Adipose tissue (tissue), 3 donors: ENCODE data around the gene ZNF692. TPM values are rescaled to one million over a fixed set of nuclear protein-coding genes. Genes with fewer than 3 reads are reported as not detected.
A peak's percentile ranks its signal among the peaks of the same experiment; 100 is the strongest.
"Not testable (repeated sequence)": the region's sequence is repeated elsewhere in the genome, so short reads cannot be mapped to it uniquely, and the experiment has no call there.

Experiments
- H3K27ac ChIP-seq: one replicate; pipeline ENCODE4 v1.5.1; 2013; ENCODE audit warnings: low read depth, low read length
- WGBS, 3 donors: extraction: QIAGEN DNeasy Blood & Tissue Kit; methylation state at CpG; one replicate each; pipeline ENCODE4 v1.1.7; 2013; 5-methylcytosine and 5-hydroxymethylcytosine counted together
- polyA plus RNA-seq, 3 donors: library from polyadenylated mRNA; stranded (reverse); fragments of 200-250 nt; gene quantifications; one replicate each; pipeline ENCODE4 v1.2.3, GENCODE V29; 2013
- donor health status: healthy with polysubstance abuse.
- donor health status: Bipolar disorder and iron deficiency.
- donor health status: healthy.

The ZNF692 gene
- polyA plus RNA-seq, 3 donors, result 18.3 to 30.4 (median 25.3) TPM

DNA sequence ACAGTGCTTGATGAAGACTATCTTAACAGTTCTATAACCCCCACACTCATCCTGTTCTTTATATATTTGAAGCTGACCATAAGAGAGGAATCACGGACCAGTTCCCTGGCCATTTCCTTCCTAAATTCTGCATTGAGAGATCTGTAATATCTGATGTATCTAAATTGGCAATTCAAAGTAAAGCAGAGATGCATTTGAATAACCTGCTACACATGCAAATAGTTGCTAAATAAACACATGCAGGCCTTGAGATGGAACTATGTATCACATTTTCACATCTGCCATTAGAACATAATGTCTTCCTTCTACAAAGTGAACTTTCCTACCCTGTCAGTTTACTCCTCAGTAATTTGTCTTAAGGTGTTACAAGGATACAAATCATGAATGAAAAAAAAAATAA is 26.8 kb upstream of the ZNF692 start:
- no peak overlapping the region for H3K27ac ChIP-seq
- WGBS, 3 donors, result 54 to 93% (median 66%) methylated on average over 1 of the region's 1 CpG

- WGBS, 3 donors, result 56 to 70% (median 66%) methylated on average over 1 of the region's 1 CpG
Measured at GRCh38 chr1:248884632-248885295, 25.9 kb upstream of the ZNF692 start.

GRCh38 chr1:248882427-248882826 is 23.5 kb upstream of the ZNF692 start:
- H3K27ac ChIP-seq, result not testable (repeated sequence)
- 73 to 80% (median 79%) methylated on average over 5 to 7 of the region's 7 CpGs for WGBS, 3 donors

More at GRCh38 chr1:248884632-248885295, 25.9 kb upstream of the ZNF692 start:
- H3K27ac ChIP-seq, result no peak overlapping the region

- H3K27ac ChIP-seq, result no peak overlapping the region
- 84 to 86% (median 86%) methylated on average over 1 of the region's 1 CpG for WGBS, 3 donors
Measured at GRCh38 chr1:248881261-248881660, 22.4 kb upstream of the ZNF692 start.

- H3K27ac ChIP-seq, result no peak overlapping the region
Measured at GRCh38 chr1:248873993-248874533, 15.2 kb upstream of the ZNF692 start.

GRCh38 chr1:248873409-248873992 is 14.6 kb upstream of the ZNF692 start:
- H3K27ac ChIP-seq, result peak overlapping the region; percentile 13
- WGBS, 3 donors, result 0% methylated on average over 37 to 41 of the region's 41 CpGs

More at GRCh38 chr1:248873993-248874533, 15.2 kb upstream of the ZNF692 start:
- 3 to 6% (median 5%) methylated on average over 23 of the region's 23 CpGs for WGBS, 3 donors

- peak overlapping the region; percentile 13 for H3K27ac ChIP-seq
- WGBS, 3 donors, result 1 to 3% (median 3%) methylated on average over 31 of the region's 31 CpGs
Measured at GRCh38 chr1:248872752-248873408, 14.0 kb upstream of the ZNF692 start.

DNA sequence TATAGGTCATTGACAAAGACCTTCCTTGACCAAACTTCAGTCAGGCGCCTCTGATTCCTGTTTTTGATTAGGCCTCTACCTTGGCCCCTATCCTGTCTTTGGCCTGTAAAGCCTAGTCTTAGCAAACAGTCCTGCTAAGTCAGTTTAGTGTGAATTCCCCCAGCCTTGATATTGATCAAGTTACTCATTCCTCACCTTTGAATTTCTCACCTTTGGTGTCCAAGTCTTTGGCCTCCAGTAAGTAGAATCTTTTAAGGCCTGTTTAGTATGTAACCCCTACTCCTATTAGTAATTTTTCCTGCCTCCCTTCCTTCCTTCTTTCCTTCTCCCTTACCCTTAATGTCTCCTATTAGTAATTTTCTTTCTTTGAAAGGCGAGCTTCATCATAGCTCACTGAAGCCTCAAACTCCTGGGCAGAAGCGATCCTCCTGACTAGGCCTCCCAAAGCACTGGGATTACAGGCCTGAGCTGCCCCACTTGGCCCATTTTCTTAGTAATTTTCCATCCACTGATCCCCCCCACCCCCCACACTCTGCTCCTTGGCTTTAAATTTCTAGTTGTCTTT is 13.0 kb upstream of the ZNF692 start:
- 97 to 98% (median 98%) methylated on average over 3 of the region's 3 CpGs for WGBS, 3 donors
- no peak overlapping the region for H3K27ac ChIP-seq

DNA sequence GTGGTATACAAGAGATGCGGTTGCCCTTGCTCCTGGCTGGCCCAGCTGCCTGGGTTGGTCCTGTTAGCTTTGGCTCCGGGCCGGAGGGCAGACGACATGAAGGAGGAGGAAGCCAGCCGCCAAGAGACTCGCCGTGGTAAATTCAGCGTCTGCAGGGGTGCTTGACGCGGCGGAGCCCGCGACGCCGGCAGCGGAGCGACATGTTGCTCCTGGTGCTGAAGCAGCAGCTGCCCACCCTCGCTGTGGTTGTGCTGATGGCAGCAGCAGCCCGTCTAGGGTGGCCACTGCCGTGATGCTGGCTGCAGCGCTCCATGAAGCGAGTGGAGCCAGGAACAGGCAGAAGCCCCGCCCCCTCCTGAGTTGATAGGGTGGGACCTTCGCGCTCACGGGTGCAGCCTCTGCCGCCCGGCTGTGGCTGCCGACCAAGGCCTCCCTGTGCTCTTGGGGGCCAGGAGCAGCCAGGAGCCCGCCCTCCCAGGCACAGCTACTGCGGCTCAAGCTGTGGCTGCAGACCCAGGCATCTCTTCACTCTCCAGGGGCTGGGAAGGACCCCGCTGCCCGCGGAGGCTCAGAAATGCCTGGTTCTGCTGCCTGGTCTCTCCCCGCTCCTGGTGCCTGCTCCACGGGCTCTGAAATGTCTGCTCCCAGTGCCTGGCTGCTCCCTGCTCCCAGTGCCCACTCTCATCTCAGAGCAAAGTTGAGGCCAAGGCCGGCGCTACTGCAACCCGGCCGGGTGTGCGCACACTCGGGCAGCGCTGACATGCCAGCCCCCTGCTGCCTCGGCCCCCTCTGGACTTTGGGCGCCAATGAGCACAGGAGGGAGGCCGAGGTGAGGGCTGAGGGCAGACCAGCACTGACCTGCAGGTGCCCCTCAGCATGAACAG is 4.4 kb upstream of the ZNF692 start:
- no peak overlapping the region for H3K27ac ChIP-seq
- WGBS, 3 donors, result 3 to 8% (median 5%) methylated on average over 40 to 46 of the region's 46 CpGs

- no peak overlapping the region for H3K27ac ChIP-seq
- 8 to 20% (median 17%) methylated on average over 4 of the region's 4 CpGs for WGBS, 3 donors
Measured at GRCh38 chr1:248862695-248862997, 3.8 kb upstream of the ZNF692 start.

GRCh38 chr1:248861616-248862015 is 2.7 kb upstream of the ZNF692 start:
- WGBS, 3 donors, result 83 to 94% (median 89%) methylated on average over 2 of the region's 2 CpGs
- no peak overlapping the region for H3K27ac ChIP-seq

DNA sequence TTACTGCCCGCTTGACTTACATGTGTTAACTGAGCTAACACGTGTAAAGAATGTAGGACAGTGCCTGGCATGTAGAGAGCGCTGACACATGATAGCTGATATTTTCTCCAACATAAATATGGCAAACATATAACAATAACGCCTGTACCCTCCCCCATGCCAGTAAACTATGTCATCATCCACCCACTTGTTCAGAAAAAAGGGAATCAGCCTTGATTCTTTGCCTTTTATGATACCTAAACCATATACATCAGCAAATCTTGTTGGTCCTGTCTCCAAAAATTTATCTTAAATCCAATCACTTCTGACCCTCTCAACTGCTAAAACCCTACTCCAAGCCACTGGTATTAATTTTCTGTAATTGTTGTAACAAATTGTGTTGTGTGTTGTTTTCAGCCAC is 1.1 kb upstream of the ZNF692 start:
- no peak overlapping the region for H3K27ac ChIP-seq
- 86 to 88% (median 87%) methylated on average over 4 of the region's 4 CpGs for WGBS, 3 donors

DNA sequence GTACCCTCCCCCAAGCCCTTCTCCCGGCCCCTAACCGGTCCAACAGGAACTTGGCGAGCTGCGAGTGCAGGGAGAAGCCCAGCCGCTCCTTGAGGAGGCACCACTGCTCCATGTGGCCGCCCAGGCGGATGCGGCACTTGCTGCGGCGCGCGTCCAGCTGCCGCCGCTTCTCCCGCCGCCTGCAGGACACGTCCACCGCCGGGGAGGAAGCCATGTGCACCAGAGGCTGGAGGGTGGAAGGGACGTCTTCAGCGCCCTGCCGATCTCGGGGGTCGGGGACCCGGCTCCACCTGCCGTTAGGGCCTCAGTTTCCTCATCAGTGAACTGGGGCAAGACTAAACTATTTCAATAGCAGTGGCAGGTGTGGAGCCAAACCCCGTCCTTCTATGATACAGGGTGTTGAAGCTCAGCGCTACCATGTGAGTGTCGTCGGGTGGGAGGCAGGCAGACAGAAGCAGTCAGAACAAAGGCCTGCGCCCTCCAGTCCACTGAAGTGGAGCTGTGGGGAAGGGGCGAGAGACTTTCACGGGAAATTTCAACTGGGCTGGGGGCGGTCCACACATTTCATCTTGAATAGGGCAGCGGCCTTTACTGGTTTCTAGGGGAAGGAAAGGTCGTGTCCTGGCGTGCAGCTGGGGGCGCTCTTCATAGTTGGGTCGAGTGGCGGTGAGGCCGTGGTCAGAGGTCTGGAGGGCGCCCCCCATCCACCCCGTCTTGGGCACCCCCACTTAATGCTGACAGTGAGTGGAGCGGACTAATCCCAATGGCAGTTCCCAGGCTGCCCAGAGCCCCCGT is 592 bp downstream of the ZNF692 start:
- 0 to 1% (median 1%) methylated on average over 38 to 45 of the region's 45 CpGs for WGBS, 3 donors
- H3K27ac ChIP-seq, result no peak overlapping the region

DNA sequence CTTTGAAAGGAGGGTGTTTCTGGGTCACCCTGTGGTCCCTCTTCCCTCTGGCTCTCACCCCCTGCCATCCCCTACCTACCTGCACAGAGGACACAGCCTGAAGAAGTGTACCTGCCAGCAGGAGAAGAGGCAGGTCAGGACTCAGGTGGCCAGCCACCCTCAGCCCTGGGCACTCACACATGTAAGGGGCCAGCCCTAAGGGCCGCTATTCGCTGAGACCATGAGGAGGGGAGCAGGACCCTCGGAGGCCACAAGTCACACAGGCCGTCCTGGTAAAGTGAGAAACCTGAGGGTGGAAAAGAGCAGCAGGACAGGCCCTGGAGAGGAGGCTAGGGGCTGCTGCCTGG is 1.2 kb downstream of the ZNF692 start:
- 14 to 21% (median 19%) methylated on average over 4 of the region's 4 CpGs for WGBS, 3 donors

DNA sequence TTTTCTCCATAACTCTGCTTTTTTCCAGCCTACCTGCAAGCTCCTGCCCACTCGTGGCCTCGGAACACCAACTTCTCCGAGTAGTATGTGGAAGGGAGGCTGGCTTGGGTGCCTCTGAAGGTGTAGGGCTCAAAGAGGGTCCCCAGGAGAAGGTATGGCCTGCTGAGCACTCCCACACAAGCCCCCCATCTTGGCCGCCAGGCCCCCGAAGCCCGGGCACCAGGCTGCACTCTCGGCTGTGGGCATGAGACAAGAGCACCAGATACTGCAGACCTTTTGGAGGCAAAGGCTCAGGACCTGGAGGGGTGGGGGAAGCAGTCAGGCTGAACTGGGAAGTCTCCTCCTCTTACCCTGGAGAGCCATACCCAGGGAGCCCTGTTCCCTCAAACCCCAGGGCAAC is 1.7 kb downstream of the ZNF692 start:
- H3K27ac ChIP-seq, result no peak overlapping the region
- 85 to 91% (median 89%) methylated on average over 7 of the region's 7 CpGs for WGBS, 3 donors

More for the DNA sequence above, 1.2 kb downstream of the ZNF692 start:
- no peak overlapping the region for H3K27ac ChIP-seq

- H3K27ac ChIP-seq, result no peak overlapping the region
- 94 to 97% (median 95%) methylated on average over 1 of the region's 1 CpG for WGBS, 3 donors
Measured at GRCh38 chr1:248856176-248856575, 2.7 kb downstream of the ZNF692 start.

DNA sequence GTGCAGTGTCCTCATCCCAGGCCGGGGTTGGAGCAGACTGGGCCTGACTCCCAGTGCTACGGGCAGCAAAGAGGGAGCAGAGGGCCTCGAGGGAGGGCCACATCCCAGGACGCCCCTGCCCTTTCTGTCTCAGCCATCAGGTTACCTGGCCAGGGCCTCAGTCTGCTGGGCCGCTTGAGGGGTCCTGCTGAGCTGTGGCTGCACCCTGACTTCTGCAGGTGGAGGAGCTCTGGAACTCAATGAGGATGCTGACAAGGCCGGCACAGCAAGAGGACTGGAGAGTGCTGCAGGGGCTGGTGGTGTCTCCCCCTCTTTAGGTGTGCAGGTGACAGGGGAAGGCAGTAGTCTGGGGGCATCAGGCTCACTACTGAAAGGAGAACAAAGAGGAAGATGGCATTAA is 3.3 kb downstream of the ZNF692 start:
- H3K27ac ChIP-seq, result no peak overlapping the region
- 85 to 92% (median 88%) methylated on average over 6 of the region's 6 CpGs for WGBS, 3 donors
